GM12875 (cell line): ENCODE measurements around the gene CCDC51.
A peak's percentile ranks its signal among the peaks of the same experiment; 100 is the strongest.

Experiments
- H3K4me3 ChIP-seq: one replicate; pipeline ENCODE4 v1.5.1; 2011; ENCODE audit warnings: low read depth, low read length, control low read depth
- TF ChIP-seq, protein P1 (sequence below): IDR thresholded peaks from 2 replicates; pipeline ENCODE4 v1.5.1; 2011; ENCODE audit warnings: low read depth, mild to moderate bottlenecking, control low read depth, inconsistent platforms, low read length, moderate library complexity, borderline replicate concordance; ENCODE audit not compliant: insufficient read depth

Gene CCDC51

DNA sequence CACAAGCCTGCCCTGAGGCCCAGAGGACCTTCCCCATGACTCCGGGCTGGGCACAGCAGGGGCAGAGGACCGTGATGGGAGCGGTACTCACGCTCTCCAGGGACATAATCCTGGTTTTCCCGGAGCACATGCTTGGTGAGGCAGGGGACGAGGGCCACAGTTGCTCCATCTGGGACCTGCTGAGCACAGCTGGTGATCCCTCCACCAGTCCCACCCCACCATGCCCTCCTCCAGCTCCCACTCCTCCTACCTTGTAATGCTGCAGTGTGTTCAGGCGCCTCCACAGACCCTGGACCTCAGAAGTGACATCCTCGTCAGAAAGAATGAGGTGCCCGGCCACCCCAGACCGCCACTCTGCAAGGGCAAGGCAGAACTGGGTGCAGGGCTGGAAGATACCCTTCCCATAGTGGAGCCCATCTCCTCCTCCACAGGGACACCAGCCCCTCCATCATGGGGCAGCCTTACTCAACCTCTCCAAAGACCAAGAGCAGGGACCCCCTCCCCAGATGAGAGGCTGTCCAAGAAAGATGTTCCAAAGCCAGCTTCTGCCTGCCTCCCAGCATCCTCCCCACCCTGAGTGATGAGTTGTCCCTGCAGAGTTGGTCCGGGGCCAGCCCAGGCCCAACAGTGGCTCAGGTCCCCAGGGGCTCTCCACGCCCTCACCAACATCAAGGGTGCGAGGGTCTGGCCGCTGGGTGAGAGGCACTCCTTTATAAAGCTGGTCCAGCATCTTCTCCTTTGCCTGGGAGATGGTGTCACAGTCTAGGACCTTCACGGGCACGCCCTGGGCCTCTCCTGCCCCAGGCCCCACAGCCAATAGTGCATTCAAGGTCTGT lies 29.5 kb downstream of the CCDC51 start:
- peak overlapping the region; percentile 8 for H3K4me3 ChIP-seq
- TF ChIP-seq, protein P1, sequence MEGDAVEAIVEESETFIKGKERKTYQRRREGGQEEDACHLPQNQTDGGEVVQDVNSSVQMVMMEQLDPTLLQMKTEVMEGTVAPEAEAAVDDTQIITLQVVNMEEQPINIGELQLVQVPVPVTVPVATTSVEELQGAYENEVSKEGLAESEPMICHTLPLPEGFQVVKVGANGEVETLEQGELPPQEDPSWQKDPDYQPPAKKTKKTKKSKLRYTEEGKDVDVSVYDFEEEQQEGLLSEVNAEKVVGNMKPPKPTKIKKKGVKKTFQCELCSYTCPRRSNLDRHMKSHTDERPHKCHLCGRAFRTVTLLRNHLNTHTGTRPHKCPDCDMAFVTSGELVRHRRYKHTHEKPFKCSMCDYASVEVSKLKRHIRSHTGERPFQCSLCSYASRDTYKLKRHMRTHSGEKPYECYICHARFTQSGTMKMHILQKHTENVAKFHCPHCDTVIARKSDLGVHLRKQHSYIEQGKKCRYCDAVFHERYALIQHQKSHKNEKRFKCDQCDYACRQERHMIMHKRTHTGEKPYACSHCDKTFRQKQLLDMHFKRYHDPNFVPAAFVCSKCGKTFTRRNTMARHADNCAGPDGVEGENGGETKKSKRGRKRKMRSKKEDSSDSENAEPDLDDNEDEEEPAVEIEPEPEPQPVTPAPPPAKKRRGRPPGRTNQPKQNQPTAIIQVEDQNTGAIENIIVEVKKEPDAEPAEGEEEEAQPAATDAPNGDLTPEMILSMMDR: no peak

DNA sequence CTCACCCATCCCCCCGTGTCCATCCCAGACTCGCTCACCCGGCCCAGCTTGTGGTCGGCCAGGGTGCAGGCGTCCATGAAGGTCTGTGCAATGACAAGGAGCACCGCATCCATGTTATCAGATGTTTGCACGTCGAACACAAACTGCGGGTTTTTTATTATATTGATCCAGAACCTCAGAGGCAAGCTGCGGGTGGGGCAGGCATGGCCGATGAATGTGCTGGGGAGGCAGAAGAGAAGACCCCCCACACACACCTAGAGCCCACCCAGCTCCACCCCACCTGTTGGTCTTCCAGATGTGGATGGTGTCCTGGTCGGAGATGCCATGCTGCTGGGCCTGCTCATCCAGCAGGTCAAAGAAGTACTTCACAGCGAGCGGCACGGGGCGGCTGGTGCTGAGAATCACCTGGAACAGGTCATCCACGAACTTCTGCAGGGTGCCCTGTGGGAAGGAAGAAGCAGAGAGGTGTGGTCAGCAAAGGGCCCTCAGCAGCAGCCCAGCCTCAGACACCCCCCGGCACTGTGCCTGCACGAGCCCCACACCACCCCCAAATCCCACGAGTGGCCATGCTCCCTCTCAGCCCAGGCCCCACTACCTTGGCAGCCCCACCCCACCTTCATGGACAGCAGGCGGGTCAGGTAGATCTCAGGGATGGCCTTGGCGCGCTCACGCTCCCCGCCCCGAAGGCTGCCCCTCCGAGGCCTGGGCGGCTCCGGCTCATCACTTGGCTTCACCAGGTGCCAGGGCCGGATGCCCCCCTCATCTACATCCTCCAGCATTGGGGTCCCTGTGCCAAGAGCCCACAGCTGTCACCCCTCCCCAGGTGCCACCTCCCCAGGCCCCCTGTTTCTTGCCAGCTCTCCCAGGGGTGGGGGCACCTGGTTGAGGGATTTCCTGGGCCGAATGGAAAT lies 30.4 kb downstream of the CCDC51 start:
- TF ChIP-seq, protein P1: no peak

DNA sequence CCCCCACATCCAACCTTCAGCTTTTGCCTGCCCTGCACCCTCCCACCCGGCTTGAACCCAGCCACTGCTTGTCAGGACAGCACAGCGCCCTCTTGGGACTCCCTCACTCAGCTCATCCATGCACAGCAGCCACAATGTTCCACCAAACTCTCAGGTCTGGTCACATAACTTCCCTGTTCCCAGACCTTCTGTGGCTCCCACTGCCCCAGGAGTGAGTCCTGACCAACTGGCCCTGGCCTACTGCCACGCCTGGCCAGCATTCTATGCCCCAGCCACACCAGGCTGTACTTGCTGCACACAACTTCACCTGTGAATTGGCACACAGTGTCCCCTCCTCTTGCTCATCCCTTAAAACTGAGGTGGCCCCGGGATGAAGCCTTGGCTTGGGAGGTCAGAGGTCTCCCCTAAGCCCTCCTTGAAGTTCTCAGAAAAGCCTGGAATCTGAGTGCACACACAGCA lies 31.1 kb downstream of the CCDC51 start:
- TF ChIP-seq, protein P1: no peak
- no peak overlapping the region for H3K4me3 ChIP-seq

More for the DNA sequence above, 30.4 kb downstream of the CCDC51 start:
- H3K4me3 ChIP-seq: no peak overlapping the region

DNA sequence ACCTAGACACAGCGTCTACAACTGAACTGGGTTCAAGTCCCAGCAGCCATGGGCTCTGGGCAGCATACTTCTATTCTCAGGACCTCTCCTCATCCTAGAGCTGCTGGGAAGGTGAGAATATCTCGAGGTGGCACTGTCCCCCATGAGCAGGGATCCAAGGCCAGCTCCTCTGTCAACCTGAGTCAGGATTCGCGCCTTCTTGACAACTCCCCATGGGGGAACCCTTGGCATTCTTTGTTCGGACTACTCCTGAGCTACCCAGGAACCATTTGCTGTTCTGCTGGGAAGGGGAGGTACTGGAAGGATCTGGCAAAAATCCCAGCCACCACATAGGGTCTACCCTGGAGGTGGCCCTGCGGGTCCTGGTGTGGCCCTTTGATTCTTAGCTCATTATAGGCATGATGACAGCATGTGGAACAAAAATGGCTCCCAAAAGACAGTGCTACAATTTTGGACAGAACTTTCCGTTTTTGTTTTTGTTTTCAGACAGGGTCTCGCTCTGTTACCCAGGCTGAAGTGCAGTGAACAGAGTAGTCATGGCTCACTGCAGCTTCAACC lies 32.3 kb downstream of the CCDC51 start:
- TF ChIP-seq, protein P1: no peak

DNA sequence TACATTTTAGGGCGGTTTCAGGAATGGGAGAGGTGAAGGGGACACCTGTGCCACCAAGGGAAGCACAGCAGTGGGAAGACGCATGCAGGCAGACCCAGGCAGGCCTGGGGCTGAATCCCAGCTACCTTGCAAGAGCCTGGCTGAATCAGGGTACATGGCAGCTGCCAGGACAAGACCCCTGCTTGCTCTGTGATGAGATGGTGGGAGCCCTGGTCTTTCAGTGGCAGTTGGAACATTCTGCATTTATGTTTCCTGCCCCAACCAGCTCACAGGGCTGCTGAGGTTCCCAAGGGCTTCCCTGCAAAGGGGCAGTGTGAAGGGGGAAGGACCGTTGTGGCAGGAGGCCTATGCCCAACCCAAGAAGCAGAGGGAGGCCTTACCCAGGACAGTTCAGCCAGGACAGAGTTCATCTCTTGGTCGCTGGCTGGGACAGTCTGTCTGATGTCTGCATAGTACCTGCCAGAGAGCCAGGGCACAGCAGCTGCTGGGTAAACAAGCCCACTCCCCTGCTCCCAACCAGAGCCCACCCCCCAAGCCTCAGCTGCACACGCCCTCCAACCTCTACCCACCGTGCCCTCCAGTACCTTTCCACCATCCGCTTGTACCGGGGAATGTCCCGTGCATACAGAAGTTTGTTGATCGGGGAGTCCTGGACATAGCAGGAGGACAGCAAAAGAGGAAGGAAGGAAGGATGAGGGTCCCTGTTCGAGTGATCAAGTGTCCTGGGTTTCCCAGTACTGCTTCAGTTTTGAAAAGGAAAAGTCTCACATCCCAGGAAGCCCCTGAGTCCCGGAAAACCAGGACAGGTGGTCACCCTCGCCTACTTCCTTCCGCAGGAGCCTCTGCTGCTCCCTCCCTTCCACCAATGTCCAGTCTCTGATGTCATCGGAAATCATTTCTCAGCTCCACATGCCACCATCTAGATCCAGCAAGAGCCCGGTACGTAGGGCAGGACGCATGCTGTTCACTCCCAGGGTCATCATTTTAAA lies 33.2 kb downstream of the CCDC51 start:
- H3K4me3 ChIP-seq: no peak overlapping the region
- TF ChIP-seq, protein P1: no peak

More for the DNA sequence above, 32.3 kb downstream of the CCDC51 start:
- no peak overlapping the region for H3K4me3 ChIP-seq

DNA sequence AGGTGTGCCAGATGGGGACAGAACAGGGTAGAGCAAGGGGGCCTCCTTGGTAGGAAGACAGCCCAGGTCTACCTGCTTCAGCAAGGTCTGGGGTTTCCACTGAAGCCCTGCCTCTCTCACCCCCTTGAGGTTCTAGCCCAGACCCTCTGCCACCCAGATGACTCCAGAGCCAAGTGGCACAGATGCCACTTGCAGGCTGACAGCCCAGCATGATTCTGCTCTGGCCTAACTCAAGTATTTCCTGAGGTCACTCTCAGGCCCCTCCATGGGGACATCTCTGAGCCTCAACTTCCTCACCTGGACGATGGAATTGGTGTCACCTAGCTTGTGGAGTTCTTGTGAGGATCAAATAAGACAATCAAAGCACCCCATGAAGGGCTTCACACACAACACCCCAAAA lies 33.9 kb downstream of the CCDC51 start:
- TF ChIP-seq, protein P1: no peak
- no peak overlapping the region for H3K4me3 ChIP-seq
